SW480 (cell line): ENCODE results near the gene UBAC1.

Source experiments
- DNase-seq: peaks from one replicate; pipeline ENCODE4 v3.0.0-alpha.2; 2016; ENCODE audit warnings: low spot score

The UBAC1 gene

DNA sequence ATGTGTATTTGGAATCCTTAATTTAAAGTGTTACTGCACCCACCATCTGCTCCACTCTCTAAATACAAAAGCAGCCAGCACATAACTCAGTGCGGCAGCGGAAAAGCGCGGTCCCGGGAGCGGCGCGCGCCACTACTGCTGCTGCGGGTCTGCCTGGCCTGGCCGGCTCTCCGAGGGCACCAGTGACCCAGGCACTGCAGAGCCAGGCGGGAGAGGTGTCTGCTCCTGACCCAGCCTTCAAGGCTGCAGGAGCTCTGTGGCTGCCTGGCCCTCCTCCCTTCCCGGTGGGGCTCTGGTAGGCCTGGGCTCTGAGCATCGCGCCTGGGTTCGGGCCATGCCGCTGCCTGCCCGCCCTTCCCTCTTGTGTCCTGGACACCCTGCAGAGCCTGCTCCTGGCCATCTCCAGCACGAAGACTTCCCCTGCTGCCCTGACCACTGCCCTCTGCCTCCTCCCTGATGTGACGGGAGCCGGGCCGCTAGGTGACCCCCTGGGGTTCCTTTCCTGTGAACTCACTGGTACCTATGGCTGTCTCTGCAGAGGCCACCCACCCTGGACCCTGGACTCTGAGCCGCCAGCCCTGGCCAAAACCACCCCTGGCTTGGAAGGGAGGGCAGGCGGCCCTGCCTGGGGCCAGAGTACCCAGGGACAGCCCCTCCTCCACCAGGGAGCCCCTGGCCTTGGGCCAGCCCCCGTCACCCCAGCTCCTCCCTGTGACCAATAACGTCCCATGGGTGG lies 32.8 kb upstream of the UBAC1 start:
- no peak for DNase-seq

DNA sequence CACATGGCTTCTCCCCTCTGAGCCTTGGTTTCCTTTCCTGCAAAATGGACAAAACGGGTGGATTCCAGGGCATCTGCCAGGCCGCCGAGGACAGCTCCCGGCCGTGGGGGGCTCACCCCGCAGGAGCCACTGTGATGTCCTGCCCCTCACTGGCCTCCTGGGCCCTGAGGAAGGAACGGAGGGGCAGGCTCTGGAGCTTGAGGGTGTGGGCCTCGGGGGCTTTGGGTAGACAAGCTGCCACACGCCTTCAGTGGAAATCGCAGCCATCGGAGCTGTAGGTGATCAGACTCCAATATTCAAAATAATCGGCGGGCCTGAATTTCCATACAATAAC lies 32.2 kb upstream of the UBAC1 start:
- DNase-seq = no peak

DNA sequence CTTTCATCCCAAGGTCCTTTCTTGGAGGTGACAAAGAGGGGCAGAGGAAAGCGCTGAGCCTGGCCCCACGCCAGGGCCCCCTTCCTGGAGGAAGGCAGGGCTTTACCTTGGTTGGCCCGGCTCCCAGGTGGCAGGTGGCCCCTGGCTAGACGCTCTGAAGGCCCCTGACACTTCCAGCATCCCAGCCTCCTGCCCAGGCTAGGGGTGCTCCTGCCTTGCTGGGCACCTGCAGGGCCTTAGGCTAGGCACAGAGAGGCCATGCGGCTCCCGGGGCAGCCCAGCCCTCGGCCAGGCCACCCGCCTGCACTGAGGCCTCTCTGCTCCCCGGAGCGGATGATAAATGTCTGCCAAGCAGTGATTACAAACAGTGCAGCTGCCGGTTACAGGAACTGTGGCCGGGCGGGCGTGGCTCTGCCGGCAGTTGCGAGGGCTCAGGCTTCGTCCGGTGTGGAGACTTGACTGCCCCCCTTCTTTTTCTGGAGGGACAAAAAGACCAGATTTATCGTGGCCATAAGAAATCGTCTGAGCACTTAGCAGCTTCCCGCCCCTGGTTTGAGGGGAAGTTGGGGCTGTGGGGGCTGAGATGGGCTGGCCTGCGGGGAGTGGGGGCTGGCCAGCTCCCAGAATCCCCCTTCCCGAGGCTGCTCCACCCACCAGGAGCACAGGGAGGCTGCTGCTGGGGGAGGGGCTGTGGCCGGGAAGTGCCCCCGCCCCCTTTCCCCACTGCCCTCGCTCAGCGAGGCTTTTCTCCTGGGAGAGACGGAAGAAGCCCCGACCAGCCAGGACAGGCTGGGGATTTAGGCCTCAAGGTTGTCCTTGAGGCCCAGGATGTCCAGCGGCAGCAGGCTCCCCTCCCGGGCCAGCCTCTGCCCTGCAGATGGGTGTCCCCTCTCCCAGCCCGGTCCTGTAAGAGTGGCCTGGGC lies 31.6 kb upstream of the UBAC1 start:
- DNase-seq = peak; percentile 84

DNA sequence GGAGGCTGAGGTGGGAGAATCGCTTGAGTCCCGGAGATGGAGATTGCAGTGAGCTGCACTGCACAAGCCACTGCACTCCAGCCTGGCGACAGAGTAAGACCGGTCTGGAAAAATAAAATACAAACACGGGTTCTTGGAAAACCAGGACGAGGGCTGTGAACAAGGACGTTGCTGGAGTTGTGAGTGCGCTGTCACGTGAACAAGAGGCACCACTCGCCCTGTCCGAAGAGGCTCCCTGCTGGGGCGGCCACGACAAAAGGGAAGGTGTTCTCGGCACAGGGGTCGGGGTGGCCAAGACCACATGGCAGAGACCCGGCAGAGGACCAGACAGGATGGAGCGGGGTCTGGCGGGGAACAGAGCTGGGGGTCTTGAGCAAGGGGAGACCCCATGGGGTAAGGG lies 30.6 kb upstream of the UBAC1 start:
- DNase-seq = no peak

DNA sequence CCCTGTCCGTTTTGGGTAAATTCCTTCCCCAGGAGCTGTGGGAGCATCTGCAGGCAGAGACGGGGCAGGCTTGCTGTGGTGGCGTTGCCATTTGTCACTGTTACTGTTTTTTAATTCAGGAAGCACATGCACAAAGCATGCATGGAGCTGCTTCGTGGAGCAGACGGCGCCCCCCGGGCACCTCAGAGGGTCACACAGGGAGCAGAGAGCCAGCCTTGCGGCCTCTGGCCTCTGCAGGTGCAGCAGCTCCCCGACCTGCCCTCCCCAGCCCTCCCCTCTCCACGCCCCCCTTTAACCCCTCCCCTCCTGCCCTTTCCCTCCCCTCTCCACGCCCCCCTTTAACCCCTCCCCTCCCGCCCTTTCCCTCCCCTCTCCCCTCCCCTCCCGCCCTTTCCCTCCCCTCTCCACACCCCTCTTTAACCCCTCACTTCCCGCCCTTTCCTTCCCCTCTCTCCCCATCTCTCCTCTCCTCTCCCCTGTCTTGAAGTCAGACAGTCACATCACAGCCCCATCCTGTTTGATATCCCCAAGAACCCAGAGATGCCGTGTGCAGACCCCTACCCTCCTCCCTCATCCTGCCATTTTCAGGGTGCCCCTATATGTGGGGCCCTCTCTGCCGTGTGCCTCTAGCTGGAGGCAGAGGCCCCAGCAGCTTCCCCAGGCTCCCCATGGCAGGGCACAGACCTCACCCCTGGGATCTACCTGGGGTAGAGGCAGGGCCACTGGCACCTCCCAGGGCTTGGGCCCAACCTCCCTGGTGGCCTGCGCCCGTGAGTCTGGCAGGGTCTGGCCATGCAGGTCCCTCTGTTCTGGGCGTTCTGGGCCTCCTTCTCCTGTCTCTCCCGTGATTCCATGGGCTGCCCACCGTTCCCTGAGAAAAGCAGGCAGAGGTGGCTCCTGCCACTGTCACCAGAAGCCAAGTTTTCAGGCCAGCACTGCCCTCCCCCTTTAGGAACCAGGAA lies 29.6 kb upstream of the UBAC1 start:
- DNase-seq = peak; percentile 65

DNA sequence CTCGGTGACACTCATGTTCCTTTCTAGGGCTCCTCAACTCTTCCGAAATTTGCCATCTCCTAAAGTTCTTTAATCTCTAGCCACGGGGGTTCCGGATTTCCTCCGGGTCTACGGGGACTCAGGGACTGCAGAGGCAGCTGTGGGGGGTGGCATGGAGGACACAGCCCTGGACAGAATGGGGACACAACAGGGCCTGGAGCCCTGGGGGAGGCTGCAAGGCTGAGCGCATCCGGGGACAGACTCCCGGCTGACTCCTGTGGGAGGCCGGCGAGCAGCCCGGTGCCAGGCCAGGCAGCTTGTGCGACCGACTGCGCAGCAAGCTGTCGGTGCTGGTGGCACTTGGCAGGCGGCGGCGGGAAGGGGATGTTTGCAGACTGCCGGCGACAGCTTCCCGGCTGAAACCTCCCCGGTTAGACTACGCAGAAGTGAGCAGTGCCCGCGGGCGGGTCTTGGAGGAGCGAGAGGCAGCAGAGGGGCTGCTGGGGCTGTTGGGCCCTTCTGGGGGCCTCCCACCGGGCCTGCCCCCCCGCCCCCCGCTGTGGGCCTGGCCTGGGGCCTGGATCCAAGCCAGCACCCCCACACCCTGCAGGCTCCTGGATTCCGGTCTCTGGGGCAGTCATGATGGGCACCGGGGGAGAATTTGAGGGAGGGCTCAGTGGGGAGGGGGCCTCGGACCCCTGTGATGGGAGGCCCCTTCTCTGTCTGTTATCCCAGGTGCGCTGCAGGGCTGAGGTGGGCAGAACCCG lies 28.7 kb upstream of the UBAC1 start:
- no peak for DNase-seq

DNA sequence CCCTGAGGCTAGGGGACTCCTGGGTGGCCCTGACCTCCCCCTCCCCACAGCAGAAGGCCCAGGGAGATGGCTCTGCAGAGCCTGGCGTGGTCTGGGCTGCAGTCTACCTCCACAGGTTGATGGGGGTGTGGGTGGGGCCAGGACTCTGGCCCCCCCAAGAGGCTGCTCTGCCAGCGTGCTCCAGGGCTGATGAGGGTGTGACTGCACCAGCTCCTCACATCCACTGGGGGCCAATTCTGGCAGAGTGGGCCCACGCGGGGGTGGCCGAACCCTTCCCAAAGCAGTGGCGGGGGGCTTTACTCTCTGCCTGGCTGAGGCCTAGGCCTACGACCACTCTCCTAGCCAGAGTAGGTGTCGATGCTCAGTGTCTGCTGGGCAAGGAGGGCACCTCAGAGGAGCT lies 28.0 kb upstream of the UBAC1 start:
- no peak for DNase-seq

DNA sequence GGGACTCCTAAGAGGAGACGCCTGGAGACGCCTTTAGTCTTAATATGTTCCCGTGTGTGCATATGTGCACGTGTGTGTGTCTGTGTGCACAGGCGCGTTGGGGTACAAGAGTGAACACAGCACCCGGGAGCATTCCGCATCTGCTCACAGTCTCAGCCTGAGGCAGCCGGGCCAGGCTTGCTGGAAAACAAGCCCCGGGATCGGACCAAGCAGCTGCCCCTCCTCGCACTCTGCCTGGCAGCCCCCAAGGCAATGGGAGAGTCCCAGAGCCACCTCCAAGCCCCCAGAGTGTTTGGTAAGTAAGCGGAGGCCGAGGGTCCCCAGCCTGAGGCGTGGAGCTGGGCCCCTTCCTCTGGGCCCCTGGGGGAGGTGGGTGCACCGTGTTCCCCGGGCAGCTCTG lies 27.3 kb upstream of the UBAC1 start:
- DNase-seq = no peak

DNA sequence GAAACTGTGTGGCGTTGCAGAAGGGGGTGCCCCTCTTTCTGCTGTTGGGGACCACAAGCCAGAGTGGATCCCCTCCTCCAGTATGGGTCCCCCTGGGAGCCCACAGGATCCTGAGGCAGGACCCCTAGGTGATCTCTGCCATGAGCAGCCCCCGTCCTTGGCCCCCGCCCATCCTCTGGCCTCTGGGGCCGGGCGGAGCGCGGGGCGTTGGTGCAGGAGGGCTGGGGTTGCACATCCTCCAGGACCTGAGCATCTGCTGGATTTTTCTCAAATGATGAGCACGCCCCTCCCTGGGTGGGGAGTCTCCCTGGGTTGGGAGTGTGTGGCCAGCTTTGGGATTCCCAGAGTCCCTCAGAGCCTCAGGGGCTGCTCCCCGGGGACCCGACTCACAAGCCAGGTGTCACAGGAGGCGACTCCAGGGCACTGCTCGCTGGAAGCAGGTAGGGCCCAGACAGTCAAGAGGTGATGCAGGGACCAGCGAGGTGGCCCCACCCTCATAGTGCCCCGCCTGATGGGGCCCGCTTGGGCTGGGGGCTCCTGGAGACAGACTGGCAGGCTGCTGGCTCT lies 26.7 kb upstream of the UBAC1 start:
- DNase-seq = no peak

DNA sequence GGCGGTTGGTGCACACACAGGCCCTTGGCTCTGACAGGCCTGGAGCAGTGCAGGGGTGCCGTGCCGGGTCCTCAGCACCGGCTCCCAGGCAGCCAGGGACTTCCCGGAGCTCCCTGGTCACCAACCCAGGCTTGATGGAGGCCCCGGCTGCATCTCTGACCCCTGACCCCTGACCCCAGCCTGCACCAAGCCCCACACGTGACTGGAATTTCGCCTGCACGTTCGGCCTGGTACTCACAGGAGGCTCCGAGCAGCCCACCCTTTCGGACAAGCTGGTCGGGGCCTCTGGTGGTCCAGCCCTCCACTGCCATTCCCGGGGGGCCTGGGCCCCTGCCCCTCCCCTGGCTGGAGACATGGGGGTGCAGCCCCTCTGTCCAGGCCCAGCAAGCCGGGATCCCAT lies 25.4 kb upstream of the UBAC1 start:
- DNase-seq = no peak

DNA sequence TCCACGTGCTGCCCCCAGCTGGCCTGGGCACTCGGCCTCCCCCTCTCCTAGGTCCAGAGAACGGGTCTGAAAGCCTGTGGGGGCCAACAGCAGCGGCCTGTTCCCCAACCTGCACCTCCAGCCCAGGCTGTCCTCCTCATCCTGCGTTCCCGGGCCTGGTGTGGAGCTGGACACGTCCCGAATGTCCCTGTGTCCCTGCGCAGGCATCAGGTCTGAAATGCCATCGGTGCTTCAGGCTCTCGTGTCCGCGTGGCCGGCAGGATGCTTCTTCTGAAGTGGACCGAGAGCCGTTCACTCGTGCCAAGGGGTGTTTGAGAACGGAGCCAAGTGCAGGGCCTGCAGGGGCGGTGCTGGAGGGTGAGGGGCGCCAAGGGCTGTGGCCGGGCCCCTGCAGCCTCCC lies 24.7 kb upstream of the UBAC1 start:
- no peak for DNase-seq

DNA sequence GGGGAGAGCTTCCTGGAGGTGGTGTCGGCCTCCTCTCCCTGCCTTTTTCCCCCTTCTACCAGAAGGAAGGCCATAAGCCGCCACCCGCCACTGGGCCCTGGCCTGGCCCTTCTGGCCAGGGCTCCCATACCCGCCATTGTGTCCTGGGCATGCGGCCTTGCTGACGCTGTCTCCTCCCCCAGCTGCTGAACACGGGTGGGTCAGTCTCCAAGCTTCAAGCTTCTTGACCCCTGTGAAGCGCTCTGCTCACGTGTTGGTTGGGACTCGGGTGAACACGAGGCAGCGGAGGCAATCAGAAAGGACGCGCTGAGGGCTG lies 24.2 kb upstream of the UBAC1 start:
- no peak for DNase-seq

DNA sequence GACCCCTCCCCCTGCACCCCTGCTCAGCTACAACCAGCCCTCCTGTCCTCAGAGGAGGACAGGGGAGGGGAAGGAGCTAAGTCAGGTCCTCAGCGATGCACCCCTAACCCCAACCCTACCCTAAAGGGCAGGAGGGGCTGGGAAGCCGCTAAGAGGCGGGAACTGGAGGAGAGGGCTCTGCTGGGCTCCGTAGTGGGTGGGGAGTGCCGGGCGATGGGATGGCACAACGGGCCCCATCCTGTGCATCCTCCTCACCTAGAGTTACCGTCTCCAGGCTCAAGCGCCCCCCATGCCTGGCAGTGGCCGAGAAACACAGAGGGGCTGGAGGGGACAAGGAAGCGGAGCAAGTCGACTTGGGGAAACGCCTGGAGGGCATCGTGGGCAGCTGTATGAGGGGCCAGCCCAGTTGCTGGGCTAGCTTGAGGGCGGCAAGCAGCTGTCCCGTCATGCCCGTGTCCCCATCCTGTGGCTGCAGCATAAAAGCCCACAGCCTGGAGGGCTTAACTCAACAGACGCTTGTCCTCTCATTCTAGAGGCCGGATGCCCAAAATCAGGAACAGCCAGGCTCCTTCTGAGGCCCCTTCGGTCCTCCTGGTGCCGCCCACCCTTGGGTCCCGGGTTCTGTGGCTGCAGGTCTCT lies 23.0 kb upstream of the UBAC1 start:
- no peak for DNase-seq

DNA sequence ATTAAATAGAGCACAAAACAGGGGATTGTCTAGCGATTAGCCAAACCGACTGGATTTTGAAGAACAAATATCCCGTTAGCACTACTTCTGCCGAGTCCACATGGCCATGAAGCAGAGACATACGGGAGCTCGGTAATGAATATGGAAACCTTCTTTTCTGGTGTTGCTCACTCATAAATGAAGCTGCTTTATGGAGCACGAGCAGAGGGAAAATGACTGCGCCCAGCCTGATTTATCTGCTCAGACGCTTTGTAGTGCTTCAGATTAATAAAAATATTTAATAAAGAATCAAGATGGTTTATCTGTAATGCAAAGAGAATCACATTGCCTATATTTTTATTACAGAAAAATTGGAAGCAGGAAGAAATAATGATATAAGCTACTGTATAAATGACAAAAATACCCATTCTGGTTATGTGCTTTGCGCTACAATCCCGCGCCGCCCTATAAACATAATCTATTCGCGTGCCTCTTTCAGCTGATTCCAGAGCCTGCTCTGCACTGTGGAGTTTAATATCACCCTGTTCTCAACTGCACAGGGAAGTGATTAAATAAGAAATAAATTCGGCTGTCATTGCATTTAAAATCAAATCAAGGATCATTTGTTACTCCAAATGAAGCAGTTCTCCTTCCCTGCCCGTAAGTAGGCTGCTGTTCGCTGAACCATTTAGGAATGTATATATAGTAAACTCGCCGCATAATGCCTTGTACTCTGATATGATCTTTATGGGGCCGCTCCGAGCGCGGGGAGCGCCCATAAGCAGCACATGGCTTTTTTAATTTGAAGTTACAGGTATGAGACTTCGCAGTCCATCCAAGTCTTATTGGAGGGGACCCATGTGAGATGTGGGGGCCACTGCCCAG lies 22.3 kb upstream of the UBAC1 start:
- no peak for DNase-seq

DNA sequence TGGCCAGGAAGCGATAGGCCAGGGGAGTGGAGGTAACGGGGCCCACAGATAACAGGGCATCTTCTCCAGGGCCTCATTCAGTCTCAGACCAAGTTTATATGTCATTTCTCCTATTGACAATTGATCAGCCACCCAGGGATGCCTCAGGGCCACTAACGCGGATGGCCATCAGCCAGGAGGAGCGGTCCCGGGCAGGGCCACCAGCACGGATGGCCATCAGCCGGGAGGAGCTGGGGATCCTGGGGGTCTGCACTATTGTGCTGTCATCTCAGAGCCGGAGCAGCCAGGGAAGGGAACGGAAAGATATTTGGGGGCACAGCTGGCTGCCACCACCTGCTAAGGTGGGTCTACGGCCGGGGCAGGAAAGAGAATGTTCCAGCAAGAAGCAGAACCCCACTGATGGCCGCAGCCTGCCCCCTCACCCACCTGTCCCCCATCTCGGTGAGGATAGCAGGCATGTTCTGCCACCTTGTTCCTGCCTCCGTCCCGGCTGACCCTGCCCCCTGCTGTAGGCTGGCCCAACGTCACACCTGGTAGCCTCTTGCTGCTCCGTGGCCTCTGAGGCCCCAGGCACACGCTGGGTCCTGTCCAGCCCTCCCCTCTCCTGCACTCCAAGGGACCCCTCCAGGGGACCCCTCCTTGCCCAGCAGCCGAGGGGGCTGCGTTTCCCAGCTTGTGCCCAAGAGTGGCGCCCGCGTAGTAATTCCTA lies 21.5 kb upstream of the UBAC1 start:
- no peak for DNase-seq

DNA sequence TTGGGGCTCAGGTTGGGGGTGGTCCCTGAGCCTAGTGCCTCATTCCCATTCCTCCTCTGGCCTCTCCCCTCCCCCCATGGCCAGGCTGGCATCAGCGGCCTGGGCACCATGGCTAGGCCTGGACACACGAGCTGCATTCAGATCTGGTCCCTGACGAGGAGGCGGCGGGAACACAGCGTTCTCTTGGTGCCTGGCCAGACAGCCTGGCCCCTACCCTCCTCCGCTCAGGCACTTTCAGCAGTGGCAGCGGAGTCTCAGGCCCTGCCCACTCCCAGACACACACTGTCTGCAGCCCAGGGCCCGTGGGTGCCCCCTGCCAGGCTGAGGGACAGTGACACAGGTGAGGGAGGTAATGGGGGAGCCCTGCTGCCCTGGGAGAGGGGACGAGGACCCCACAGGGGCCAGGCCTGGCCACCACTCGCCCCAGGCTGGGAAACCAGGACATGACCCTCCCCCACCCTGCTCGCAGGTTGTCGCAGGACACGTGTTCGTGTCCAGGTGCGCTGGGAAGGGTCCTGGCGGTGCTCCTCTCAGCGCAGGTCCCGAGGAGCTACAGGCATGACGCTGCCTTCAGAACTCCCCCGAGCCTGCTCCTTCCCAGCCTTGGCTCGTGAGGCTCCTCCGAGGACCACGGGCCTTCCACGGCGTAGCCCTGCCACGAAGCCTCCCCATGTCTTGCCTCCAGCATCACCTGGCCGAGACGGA lies 19.9 kb upstream of the UBAC1 start:
- no peak for DNase-seq

DNA sequence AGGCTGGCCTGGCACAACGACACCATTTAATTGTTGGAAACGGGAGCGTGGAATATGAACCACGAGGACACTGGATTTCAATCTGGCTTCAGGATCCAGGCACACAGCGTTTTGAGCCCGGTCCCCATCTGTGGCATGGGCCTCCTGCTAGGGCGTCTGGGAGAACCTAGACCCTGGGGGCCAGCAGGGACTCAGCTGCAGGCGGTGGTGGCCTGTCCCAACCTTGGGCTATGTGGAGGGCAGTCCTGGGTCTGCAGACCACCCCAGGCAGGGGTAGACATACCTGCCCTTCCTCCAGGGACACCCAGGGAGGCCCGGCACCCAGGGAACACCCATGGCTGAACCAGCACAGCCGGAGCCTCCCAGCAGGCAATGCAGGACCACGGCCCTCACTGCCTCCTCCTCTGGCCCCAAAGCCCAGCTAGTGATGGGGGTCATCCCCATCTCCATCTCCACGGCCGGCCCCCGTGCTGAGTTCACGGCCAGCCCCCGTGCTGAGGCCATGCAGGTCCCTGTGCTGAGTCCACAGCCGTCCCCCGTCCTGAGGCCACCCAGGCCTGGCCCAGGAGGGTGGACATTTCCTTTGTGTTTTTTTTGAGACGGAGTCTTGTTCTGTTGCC lies 18.5 kb upstream of the UBAC1 start:
- no peak for DNase-seq
